Measurements from ENCODE around the gene HOXB2. TPM values are rescaled to one million over a fixed set of nuclear protein-coding genes. Genes with fewer than 3 reads are reported as not detected.

HOXB2 gene
- total and polyA plus RNA-seq, 2 donors (not counting 1 experiment from before 2014, with no cell fraction given), result 12.2 to 12.3 TPM

- peak; percentile 60 to 70 for DNase-seq (ENCODE audit: low read depth in 2 of 2)
- Histone ChIP-seq H3K4me3 (replicated peaks in 1 of 4; ENCODE audit: control extremely low read depth in 1 of 4, insufficient read depth in 1 of 4, low read depth in 3 of 4, low read length in 4 of 4) (peak overlapping the region; percentile 44 to 98 (median 64)), H3K9ac (ENCODE audit: insufficient read depth, low read length) (peak overlapping the region; percentile 68), H3K9me3 (ENCODE audit: control insufficient read depth, insufficient read depth, low read depth, low read length) (no peaks in the 10 kb centered on the region), H2AFZ (ENCODE audit: low read length) (no peak overlapping the region), H4K20me1 (ENCODE audit: control insufficient read depth, extremely low read depth, insufficient read depth, low read length) (no peaks in the 10 kb centered on the region), H3K27ac (ENCODE audit: insufficient read depth, low read length) (peak overlapping the region; percentile 98), H3K4me2 (ENCODE audit: extremely low read depth, insufficient read depth, low read length) (peak overlapping the region; percentile 86), H3K27me3 (ENCODE audit: control insufficient read depth, insufficient read depth, low read length) (no peaks in the 10 kb centered on the region), H3K4me1 (ENCODE audit: control insufficient read depth, extremely low read depth, insufficient read depth, low read length) (peaks cover 37% of the 10 kb centered on the region), H3K36me3 (ENCODE audit: control insufficient read depth, insufficient read depth, low read length) (peaks cover 10% of the 10 kb centered on the region), H3K79me2 (ENCODE audit: control insufficient read depth, insufficient read depth, low read length) (peaks cover 100% of the 10 kb centered on the region)
- TF ChIP-seq EZH2 (IDR thresholded peaks at IDR 0.05; ENCODE audit: low read length, missing control alignments), result no peak
- no peak for TF ChIP-seq CTCF (conservative IDR thresholded peaks at IDR 0.05 in 1 of 2, IDR thresholded peaks at IDR 0.05 in 1 of 2; ENCODE audit: low read depth in 1 of 2, low read length in 2 of 2)
Observed at GRCh38 chr17:48570325-48571023, 25.6 kb upstream of the HOXB2 start.

GRCh38 chr17:48569674-48570324, 24.9 kb upstream of the HOXB2 start:
- TF ChIP-seq EZH2 (IDR thresholded peaks at IDR 0.05; ENCODE audit: low read length, missing control alignments) (no peak), CTCF (conservative IDR thresholded peaks at IDR 0.05 in 1 of 2, IDR thresholded peaks at IDR 0.05 in 1 of 2; ENCODE audit: low read depth in 1 of 2, low read length in 2 of 2) (peak in 1 of 2 donors; percentile 21)
- peaks cover 100% of the 10 kb centered on the region for H3K79me2 ChIP-seq (ENCODE audit: control insufficient read depth, insufficient read depth, low read length)
- no peaks in the 10 kb centered on the region for H4K20me1 ChIP-seq (ENCODE audit: control insufficient read depth, extremely low read depth, insufficient read depth, low read length)
- peak; percentile 39 to 63 for DNase-seq (ENCODE audit: low read depth in 2 of 2)
- no peaks in the 10 kb centered on the region for H3K27me3 ChIP-seq (ENCODE audit: control insufficient read depth, insufficient read depth, low read length)
- peaks cover 39% of the 10 kb centered on the region for H3K4me1 ChIP-seq (ENCODE audit: control insufficient read depth, extremely low read depth, insufficient read depth, low read length)
- H3K9me3 ChIP-seq (ENCODE audit: control insufficient read depth, insufficient read depth, low read depth, low read length), result no peaks in the 10 kb centered on the region
- H3K9ac ChIP-seq (ENCODE audit: insufficient read depth, low read length), result peak overlapping the region; percentile 68
- H3K36me3 ChIP-seq (ENCODE audit: control insufficient read depth, insufficient read depth, low read length), result peaks cover 10% of the 10 kb centered on the region
- peak overlapping the region; percentile 98 for H3K27ac ChIP-seq (ENCODE audit: insufficient read depth, low read length)
- H3K4me3 ChIP-seq (replicated peaks in 1 of 4; ENCODE audit: control extremely low read depth in 1 of 4, insufficient read depth in 1 of 4, low read depth in 3 of 4, low read length in 4 of 4), result peak overlapping the region; percentile 44 to 98 (median 64)
- H2AFZ ChIP-seq (ENCODE audit: low read length), result no peak overlapping the region
- peak overlapping the region; percentile 86 for H3K4me2 ChIP-seq (ENCODE audit: extremely low read depth, insufficient read depth, low read length)

GRCh38 chr17:48569240-48569582, 24.3 kb upstream of the HOXB2 start:
- H3K27me3 ChIP-seq (ENCODE audit: control insufficient read depth, insufficient read depth, low read length), result no peaks in the 10 kb centered on the region
- H3K9me3 ChIP-seq (ENCODE audit: control insufficient read depth, insufficient read depth, low read depth, low read length), result no peaks in the 10 kb centered on the region
- peak overlapping the region; percentile 98 for H3K27ac ChIP-seq (ENCODE audit: insufficient read depth, low read length)
- H2AFZ ChIP-seq (ENCODE audit: low read length), result no peak overlapping the region
- peak overlapping the region; percentile 90 for H3K4me2 ChIP-seq (ENCODE audit: extremely low read depth, insufficient read depth, low read length)
- no peaks in the 10 kb centered on the region for H4K20me1 ChIP-seq (ENCODE audit: control insufficient read depth, extremely low read depth, insufficient read depth, low read length)
- DNase-seq (ENCODE audit: low read depth in 2 of 2), result peak in 1 of 2 donors; percentile 17
- H3K9ac ChIP-seq (ENCODE audit: insufficient read depth, low read length), result no peak overlapping the region
- TF ChIP-seq CTCF (conservative IDR thresholded peaks at IDR 0.05 in 1 of 2, IDR thresholded peaks at IDR 0.05 in 1 of 2; ENCODE audit: low read depth in 1 of 2, low read length in 2 of 2), result no peak
- TF ChIP-seq EZH2 (IDR thresholded peaks at IDR 0.05; ENCODE audit: low read length, missing control alignments), result no peak
- H3K4me1 ChIP-seq (ENCODE audit: control insufficient read depth, extremely low read depth, insufficient read depth, low read length), result peaks cover 39% of the 10 kb centered on the region
- H3K79me2 ChIP-seq (ENCODE audit: control insufficient read depth, insufficient read depth, low read length), result peaks cover 100% of the 10 kb centered on the region
- H3K4me3 ChIP-seq (replicated peaks in 1 of 4; ENCODE audit: control extremely low read depth in 1 of 4, insufficient read depth in 1 of 4, low read depth in 3 of 4, low read length in 4 of 4), result peak overlapping the region; percentile 47 to 98 (median 64)
- peaks cover 10% of the 10 kb centered on the region for H3K36me3 ChIP-seq (ENCODE audit: control insufficient read depth, insufficient read depth, low read length)
